Retinal pigment epithelial cell (primary cell): Measurements from ENCODE around the gene GALNT11.
"Not testable (repeated sequence)": the region's sequence is repeated elsewhere in the genome, so short reads cannot be mapped to it uniquely, and the experiment has no call there.

Source experiments
- DNase-seq: peaks from one replicate; pipeline ENCODE4 v3.0.0-alpha.2; 2010; ENCODE audit warnings: low read depth
- H3K4me3 ChIP-seq: 2 replicates; pipeline ENCODE4 v1.5.1; 2011; ENCODE audit warnings: mild to moderate bottlenecking, low read length, control low read depth, moderate library complexity
- TF ChIP-seq, protein P1 (sequence below): conservative IDR thresholded peaks from 2 replicates; pipeline ENCODE4 v1.5.1; 2011; ENCODE audit warnings: low read depth, low read length, control low read depth, inconsistent platforms

The GALNT11 gene

DNA sequence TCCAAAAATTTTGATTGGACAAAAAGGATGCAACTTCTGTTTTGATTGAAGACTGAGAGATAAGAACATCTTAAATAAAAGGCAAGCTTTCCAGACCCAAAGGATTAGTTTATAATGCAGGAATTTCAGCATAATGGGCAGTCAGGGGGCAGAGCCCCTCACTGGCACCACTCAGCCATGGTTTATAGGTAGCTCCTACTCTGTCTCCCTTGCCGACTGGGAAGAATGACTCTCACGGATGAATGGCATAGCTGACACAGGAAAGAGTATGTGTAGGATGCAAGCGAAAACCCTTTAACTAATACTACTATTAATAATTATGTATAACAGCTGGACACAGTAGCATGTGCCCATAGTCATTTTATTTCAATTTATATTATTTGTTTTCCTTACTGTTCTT, 53.3 kb downstream of the GALNT11 start:
- no peak overlapping the region for H3K4me3 ChIP-seq
- TF ChIP-seq, protein P1, sequence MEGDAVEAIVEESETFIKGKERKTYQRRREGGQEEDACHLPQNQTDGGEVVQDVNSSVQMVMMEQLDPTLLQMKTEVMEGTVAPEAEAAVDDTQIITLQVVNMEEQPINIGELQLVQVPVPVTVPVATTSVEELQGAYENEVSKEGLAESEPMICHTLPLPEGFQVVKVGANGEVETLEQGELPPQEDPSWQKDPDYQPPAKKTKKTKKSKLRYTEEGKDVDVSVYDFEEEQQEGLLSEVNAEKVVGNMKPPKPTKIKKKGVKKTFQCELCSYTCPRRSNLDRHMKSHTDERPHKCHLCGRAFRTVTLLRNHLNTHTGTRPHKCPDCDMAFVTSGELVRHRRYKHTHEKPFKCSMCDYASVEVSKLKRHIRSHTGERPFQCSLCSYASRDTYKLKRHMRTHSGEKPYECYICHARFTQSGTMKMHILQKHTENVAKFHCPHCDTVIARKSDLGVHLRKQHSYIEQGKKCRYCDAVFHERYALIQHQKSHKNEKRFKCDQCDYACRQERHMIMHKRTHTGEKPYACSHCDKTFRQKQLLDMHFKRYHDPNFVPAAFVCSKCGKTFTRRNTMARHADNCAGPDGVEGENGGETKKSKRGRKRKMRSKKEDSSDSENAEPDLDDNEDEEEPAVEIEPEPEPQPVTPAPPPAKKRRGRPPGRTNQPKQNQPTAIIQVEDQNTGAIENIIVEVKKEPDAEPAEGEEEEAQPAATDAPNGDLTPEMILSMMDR: no peak

DNA sequence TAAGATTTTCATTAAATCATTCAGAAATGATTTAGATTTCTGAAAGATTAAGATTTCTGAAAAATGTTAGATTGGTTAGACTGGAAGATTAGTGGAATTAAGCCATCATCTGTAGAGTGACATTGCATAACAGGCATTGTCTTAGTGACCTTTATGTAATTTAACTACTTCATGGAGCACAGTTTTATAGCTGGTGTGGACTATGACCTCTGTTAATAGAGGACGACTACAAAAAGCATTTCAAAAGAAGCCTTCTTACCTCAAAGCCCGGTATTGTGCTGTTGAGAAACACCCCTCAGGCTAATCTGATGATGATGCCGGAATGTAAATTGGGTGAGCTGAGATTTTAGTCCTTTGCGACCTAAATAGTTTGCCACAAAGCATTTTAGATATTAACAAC, 55.6 kb downstream of the GALNT11 start:
- peak; percentile 32 for DNase-seq
- no peak overlapping the region for H3K4me3 ChIP-seq
- TF ChIP-seq, protein P1: no peak

More for the DNA sequence above, 53.3 kb downstream of the GALNT11 start:
- no peak for DNase-seq

DNA sequence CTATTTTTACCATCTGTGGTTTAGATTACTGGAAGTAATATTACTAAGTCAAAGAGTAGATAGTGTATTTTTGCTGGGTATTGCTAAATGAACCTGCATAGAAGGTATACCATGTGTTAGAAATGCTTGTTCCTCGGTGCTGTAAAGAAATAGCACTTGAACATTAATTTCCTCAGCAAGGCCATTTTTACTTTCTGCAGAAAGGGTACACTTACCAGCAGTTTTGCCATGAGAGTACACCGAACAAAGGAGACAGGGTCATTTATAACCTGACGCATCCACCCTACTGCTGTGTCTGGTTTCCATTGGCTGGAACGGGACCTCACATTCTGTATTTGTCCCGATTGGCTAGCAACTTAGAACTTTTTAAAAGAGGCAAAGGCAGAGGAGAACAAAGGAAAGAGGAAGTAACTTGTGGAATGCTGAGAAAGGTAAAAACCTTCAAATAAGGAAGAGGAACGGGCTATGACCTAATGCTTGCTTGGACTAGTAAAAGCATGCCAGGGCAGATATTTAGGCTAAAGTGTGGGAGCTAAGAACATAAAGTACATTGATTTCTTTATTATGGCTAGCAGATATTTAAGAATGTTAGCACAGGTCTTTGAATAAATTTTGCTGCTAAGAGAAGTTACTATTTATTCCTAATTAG, 56.7 kb downstream of the GALNT11 start:
- DNase-seq, H3K4me3 ChIP-seq: not testable (repeated sequence)

DNA sequence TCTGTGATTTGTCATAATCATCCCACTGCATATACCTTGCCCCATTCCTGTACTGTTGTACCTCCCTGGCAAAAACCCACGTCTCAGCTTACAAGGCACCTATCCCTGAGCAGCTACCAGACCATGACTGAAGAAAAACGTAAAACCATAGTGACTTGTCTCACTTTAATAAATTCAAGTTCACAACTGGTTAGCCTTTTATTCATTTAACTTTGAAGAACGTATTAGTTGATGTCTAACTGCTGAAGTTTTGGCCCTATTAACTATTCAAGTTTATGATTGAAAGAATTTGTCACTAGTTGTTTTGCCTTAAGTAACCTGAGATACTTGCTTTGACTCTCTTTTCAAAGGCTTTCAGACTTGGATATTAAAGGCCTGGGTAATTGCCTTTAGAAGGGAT, 59.7 kb downstream of the GALNT11 start:
- no peak overlapping the region for H3K4me3 ChIP-seq
- no peak for DNase-seq
- TF ChIP-seq, protein P1: no peak

DNA sequence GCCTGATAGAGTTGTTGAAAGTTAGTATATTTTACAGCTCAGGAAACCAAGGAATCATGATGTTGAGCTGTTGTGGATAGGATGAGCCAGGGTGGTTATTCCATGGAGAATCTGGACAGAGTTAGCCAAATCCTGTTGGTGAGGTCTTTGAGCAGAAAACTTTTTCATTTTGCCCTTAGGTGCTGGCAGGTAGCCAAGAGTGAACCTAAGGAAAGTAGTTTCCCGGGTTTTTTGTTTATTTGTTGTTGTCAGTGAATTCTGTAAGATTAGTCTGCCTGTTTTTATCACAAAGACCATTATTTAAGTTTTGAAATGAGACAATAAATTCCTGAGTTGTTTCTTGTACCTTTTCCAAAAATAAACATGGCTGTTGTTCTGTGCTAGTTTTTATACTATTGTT, 61.0 kb downstream of the GALNT11 start:
- no peak for DNase-seq
- no peak overlapping the region for H3K4me3 ChIP-seq
- TF ChIP-seq, protein P1: no peak

DNA sequence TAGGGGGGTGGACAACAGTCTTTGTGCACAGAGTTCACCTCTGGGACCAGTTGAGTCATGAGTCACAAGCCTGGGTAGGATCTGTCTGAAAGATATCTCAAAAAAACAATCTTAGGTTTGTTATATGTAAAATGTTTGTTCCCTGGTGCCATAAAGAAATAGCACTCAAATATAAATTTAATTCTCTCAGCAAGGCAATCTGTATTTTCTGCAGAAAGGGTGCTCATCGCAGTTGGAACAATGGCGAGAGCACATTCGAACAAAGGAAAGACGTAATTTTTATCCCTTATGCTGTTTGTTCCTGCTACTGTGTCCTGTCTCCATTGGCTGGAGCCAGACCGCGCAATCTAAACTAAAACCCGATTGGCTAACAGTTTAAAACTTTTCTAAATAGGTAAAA, 63.7 kb downstream of the GALNT11 start:
- H3K4me3 ChIP-seq: no peak overlapping the region
- DNase-seq: no peak
- TF ChIP-seq, protein P1: no peak

DNA sequence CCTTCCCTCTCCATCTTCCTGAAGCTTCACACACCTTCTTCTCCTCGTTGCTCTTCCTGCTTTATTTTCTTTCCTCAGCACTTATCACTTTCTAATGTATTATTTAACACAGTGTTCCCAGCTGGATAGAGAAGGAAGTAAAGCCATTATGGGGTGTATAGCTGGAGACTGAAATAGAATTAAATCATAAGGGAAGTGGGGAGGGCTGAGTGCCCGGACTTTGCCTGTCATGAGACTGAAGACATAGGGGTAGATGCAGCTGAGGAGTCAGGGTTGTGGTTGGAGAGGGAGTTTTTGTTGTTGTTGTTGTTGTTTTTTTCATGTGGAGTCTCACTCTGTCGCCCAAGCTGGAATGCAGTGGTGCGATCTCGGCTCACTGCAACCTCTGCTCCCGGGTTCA, 65.3 kb downstream of the GALNT11 start:
- TF ChIP-seq, protein P1: no peak
- no peak for DNase-seq

More for the DNA sequence above, 65.3 kb downstream of the GALNT11 start:
- H3K4me3 ChIP-seq: no peak overlapping the region
